Activated T-cell treated with anti-CD3 and anti-CD28 coated beads, Interleukin-2, amount 50 U/mL, for 4 hours (primary cell): Measurements from ENCODE around the gene TNFAIP6. TPM values are rescaled to one million over a fixed set of nuclear protein-coding genes. Genes with fewer than 3 reads are reported as not detected.
"Not testable (repeated sequence)": the region's sequence is repeated elsewhere in the genome, so short reads cannot be mapped to it uniquely, and the experiment has no call there.

Source experiments
- ATAC-seq, 2 donors: fragments of 200-7000 bp; cut with Tn5 transposase; one replicate each; pipeline ENCODE4 v1.10.0; 2021
- DNase-seq: peaks from one replicate; pipeline ENCODE4 v3.0.0-alpha.2; 2020
- H3K27me3 Mint-ChIP-seq: one replicate; pipeline ENCODE4 v1.8.0; 2021; ENCODE audit warnings: low read depth, mixed read lengths
- H3K36me3 Mint-ChIP-seq: one replicate; pipeline ENCODE4 v1.8.0; 2022; ENCODE audit warnings: mixed read lengths; ENCODE audit not compliant: insufficient read depth
- H3K4me1 Mint-ChIP-seq: one replicate; pipeline ENCODE4 v1.8.0; 2021; ENCODE audit warnings: low read depth, mixed read lengths
- H3K4me3 Mint-ChIP-seq: one replicate; pipeline ENCODE4 v1.8.0; 2021; ENCODE audit warnings: mild to moderate bottlenecking, moderate library complexity, mixed read lengths
- H3K9me3 Mint-ChIP-seq: one replicate; pipeline ENCODE4 v1.8.0; 2021; ENCODE audit warnings: mixed read lengths
- total RNA-seq, 3 donors: library from RNA; stranded (reverse); gene quantifications; one replicate each; pipeline ENCODE4 v1.2.1, GENCODE V29; 2021

TNFAIP6 gene
- total RNA-seq = not detected

- Mint-ChIP-seq H3K27me3 (peaks cover 8% of the 10 kb centered on the region), H3K4me1 (no peaks in the 10 kb centered on the region), H3K9me3 (no peaks in the 10 kb centered on the region), H3K36me3 (no peaks in the 10 kb centered on the region), H3K4me3 (no peak within 1 kb of the TSS)
- no peak for ATAC-seq
- no peak for DNase-seq
Observed at GRCh38 chr2:151357359-151357758, at the start of gene TNFAIP6. TNFAIP6 (plus strand) TSS chr2:151357592; CDS start chr2:151357667, 75 bp downstream.

GRCh38 chr2:151310313-151310712, 47.1 kb upstream of the TNFAIP6 start:
- ATAC-seq, H3K9me3 Mint-ChIP-seq, H3K27me3 Mint-ChIP-seq, H3K4me3 Mint-ChIP-seq, H3K4me1 Mint-ChIP-seq, DNase-seq, H3K36me3 Mint-ChIP-seq: not testable (repeated sequence)

GRCh38 chr2:151312440-151312839, 45.0 kb upstream of the TNFAIP6 start:
- not testable (repeated sequence) for H3K4me3 Mint-ChIP-seq, H3K9me3 Mint-ChIP-seq, H3K36me3 Mint-ChIP-seq, H3K4me1 Mint-ChIP-seq, DNase-seq, H3K27me3 Mint-ChIP-seq, ATAC-seq

DNA sequence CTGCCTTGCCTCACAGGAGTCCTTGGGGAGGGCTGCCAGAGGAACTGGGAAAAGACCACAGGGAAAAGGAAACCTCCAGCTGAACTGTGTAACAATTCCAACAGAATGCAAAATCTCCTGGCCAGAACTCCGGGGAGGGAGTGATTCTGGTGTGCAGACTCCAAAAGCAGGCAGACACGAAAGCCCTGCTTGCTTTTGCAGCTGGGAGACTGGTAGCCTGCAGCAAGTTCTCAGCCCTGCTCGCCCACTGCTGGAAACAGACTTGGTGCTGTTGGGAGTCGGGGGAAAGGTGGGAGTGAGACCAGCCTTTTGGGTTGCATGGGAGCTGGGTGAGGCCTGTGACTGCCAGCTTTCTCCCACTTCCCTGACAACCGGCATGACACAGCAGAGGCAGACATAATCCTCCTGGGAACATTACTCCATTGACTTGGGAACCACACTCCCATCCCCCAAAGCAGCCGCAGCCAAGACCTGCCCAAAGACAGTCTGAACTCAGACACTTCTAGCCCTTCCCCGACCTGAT, 42.0 kb upstream of the TNFAIP6 start:
- Mint-ChIP-seq H3K27me3 (peaks cover 12% of the 10 kb centered on the region), H3K4me1 (peaks cover 10% of the 10 kb centered on the region), H3K36me3 (no peaks in the 10 kb centered on the region), H3K9me3 (no peaks in the 10 kb centered on the region), H3K4me3 (no peak overlapping the region)
- ATAC-seq (no peak), DNase-seq (no peak)

- Mint-ChIP-seq H3K36me3 (no peaks in the 10 kb centered on the region), H3K4me3 (no peak overlapping the region), H3K4me1 (no peaks in the 10 kb centered on the region), H3K9me3 (no peaks in the 10 kb centered on the region), H3K27me3 (no peaks in the 10 kb centered on the region)
- no peak for DNase-seq
- no peak for ATAC-seq
Observed at GRCh38 chr2:151325581-151326095, 31.8 kb upstream of the TNFAIP6 start.

DNA sequence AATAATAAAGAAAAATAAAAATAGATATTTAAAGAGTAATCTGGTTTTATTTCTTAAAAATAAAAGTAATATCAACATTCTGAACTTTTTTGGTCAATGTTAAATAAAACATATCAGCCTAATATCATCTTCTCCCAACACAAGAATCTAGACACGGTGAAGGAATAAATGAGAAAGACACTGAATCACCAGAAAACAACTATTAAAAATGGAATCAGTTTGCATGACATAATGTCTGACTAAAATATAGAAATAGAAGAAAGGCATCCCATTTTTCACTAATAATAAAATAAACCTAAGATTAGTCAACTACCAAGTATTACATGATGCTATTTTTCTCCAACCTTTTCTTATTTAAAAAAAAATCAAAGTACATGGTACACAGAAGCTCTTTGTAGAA, 30.8 kb upstream of the TNFAIP6 start:
- Mint-ChIP-seq H3K4me3 (no peak overlapping the region), H3K27me3 (no peaks in the 10 kb centered on the region), H3K36me3 (no peaks in the 10 kb centered on the region), H3K4me1 (no peaks in the 10 kb centered on the region), H3K9me3 (no peaks in the 10 kb centered on the region)
- ATAC-seq = no peak
- DNase-seq = no peak

GRCh38 chr2:151329998-151330397, 27.4 kb upstream of the TNFAIP6 start:
- Mint-ChIP-seq H3K4me3 (no peak overlapping the region), H3K36me3 (no peaks in the 10 kb centered on the region), H3K4me1 (no peaks in the 10 kb centered on the region), H3K9me3 (no peaks in the 10 kb centered on the region), H3K27me3 (no peaks in the 10 kb centered on the region)
- ATAC-seq (no peak), DNase-seq (no peak)

DNA sequence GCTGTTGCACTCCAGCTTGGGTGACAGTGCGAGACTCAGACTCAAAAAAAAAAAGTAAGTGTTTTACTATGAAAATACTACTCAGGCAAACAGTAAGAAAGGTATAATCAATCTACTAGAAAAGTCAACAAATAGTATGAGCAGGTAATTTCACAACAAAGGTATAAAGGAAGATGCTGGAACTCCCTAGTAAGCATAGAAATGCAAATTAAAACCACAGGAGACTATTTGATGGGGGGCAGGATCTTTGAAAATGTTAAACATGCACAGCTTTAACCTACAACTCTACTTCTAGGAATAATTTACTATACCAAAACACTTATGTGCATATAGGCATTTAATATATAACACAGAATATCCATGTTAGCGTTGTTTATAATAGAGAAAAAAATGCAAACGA, 24.3 kb upstream of the TNFAIP6 start:
- Mint-ChIP-seq H3K4me3 (no peak overlapping the region), H3K36me3 (no peaks in the 10 kb centered on the region), H3K27me3 (peaks cover 3% of the 10 kb centered on the region), H3K9me3 (no peaks in the 10 kb centered on the region), H3K4me1 (no peaks in the 10 kb centered on the region)
- DNase-seq = no peak
- ATAC-seq = no peak

- Mint-ChIP-seq H3K27me3 (peaks cover 3% of the 10 kb centered on the region), H3K9me3 (no peaks in the 10 kb centered on the region), H3K4me3 (no peak overlapping the region), H3K4me1 (no peaks in the 10 kb centered on the region), H3K36me3 (no peaks in the 10 kb centered on the region)
- no peak for ATAC-seq
- no peak for DNase-seq
Observed at GRCh38 chr2:151334082-151334815, 23.1 kb upstream of the TNFAIP6 start.

GRCh38 chr2:151336863-151337371, 20.5 kb upstream of the TNFAIP6 start:
- Mint-ChIP-seq H3K27me3 (peaks cover 7% of the 10 kb centered on the region), H3K9me3 (peaks cover 11% of the 10 kb centered on the region), H3K4me1 (no peaks in the 10 kb centered on the region), H3K36me3 (peaks cover 4% of the 10 kb centered on the region), H3K4me3 (no peak overlapping the region)
- no peak for DNase-seq
- ATAC-seq = no peak

GRCh38 chr2:151337643-151338042, 19.7 kb upstream of the TNFAIP6 start:
- ATAC-seq = no peak
- DNase-seq = no peak
- Mint-ChIP-seq H3K4me1 (no peaks in the 10 kb centered on the region), H3K36me3 (peaks cover 4% of the 10 kb centered on the region), H3K4me3 (no peak overlapping the region), H3K27me3 (peaks cover 9% of the 10 kb centered on the region), H3K9me3 (peaks cover 12% of the 10 kb centered on the region)

DNA sequence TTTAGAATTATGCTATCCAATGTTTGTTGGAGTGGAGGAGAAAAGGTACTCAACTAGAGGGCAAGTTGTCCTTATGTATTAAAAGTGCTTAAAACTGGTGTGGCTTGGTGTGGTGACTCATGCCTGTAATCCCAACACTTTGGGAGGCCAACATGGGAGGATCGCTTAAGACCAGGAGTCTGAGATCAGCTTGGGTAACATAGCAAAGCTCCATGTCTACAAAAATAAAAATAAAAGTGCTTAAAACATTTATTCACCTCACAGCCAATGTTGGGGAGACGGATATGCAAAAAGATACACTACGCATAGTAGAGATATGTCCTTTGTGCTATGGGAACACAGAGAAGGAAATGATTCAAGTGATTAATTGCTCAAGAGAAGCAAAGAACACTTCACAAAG, 19.3 kb upstream of the TNFAIP6 start:
- Mint-ChIP-seq H3K9me3 (peaks cover 12% of the 10 kb centered on the region), H3K4me3 (no peak overlapping the region), H3K27me3 (peaks cover 9% of the 10 kb centered on the region), H3K4me1 (no peaks in the 10 kb centered on the region), H3K36me3 (peaks cover 4% of the 10 kb centered on the region)
- ATAC-seq (no peak), DNase-seq (no peak)

GRCh38 chr2:151343073-151343472, 14.3 kb upstream of the TNFAIP6 start:
- Mint-ChIP-seq H3K4me1 (no peaks in the 10 kb centered on the region), H3K27me3 (peaks cover 6% of the 10 kb centered on the region), H3K9me3 (peaks cover 19% of the 10 kb centered on the region), H3K4me3 (no peak overlapping the region), H3K36me3 (peaks cover 4% of the 10 kb centered on the region)
- ATAC-seq (no peak), DNase-seq (no peak)

- not testable (repeated sequence) for H3K27me3 Mint-ChIP-seq, H3K4me1 Mint-ChIP-seq, H3K4me3 Mint-ChIP-seq, DNase-seq, ATAC-seq, H3K36me3 Mint-ChIP-seq
- peaks cover 19% of the 10 kb centered on the region for H3K9me3 Mint-ChIP-seq
Observed at GRCh38 chr2:151344191-151344590, 13.2 kb upstream of the TNFAIP6 start.

DNA sequence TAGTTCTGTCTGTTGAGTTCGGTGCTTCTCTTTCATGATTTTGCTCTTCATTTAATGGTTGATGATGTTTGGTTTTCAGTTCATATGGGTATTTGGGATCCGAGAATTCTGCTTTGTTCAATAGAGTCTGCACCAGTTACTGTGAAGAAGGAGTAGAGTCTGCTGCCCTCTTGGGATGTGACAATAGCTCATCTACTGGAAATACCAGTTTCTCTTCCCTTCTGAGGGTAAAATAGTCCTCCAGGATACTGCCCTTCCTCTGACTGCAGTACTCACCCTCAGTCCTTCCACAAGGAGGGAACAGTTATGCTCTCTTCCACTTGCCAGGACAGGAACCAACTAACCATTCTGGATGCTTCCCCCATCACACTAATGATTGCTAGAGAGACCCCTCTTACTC, 12.5 kb upstream of the TNFAIP6 start:
- Mint-ChIP-seq H3K4me3 (no peak overlapping the region), H3K27me3 (peaks cover 6% of the 10 kb centered on the region), H3K4me1 (no peaks in the 10 kb centered on the region), H3K36me3 (peaks cover 4% of the 10 kb centered on the region), H3K9me3 (peaks cover 19% of the 10 kb centered on the region)
- DNase-seq (no peak), ATAC-seq (no peak)
